Adrenal gland (tissue), 12 donors: ENCODE results near the gene GOLGA6A. TPM values are rescaled to one million over a fixed set of nuclear protein-coding genes. Genes with fewer than 3 reads are reported as not detected.

Source experiments
- DNase-seq, 7 donors: peaks; one replicate each; pipeline ENCODE4 v3.0.0-alpha.2; 2019 to 2020
- H3K27ac ChIP-seq, 5 donors: fragments of 200-600 bp; sonication (generic) in 4 of 5; 1 replicate in 3 of 5; 2 replicates in 2 of 5; pipeline versions ENCODE4 v1.5.1 to v1.8.0; 2016 to 2020; ENCODE audit warnings: mild to moderate bottlenecking in 1 of 5
- H3K27me3 ChIP-seq: fragments of 200-600 bp; 2 replicates; pipeline ENCODE4 v1.8.0; 2021
- H3K36me3 ChIP-seq, 2 donors: fragments of 200-600 bp; replicated peaks in 1 of 2; 1 replicate in 1 of 2; 2 replicates in 1 of 2; pipeline versions ENCODE4 v1.5.1 to v1.8.0; 2018 to 2022
- H3K4me1 ChIP-seq, 2 donors: fragments of 200-600 bp; replicated peaks in 1 of 2; 1 replicate in 1 of 2; 2 replicates in 1 of 2; pipeline versions ENCODE4 v1.5.1 to v1.8.0; 2018 to 2021
- H3K4me3 ChIP-seq, 4 donors: fragments of 200-600 bp; sonication (generic) in 3 of 4; one replicate each; pipeline ENCODE4 v1.5.1; 2016 to 2018
- H3K9me3 ChIP-seq, 3 donors: fragments of 200-600 bp; sonication (generic) in 1 of 3; replicated peaks in 1 of 3; 1 replicate in 2 of 3; 2 replicates in 1 of 3; pipeline versions ENCODE4 v1.5.1 to v1.8.0; 2016 to 2021
- POLR2A ChIP-seq, 2 donors: fragments of 450-650 bp; IDR thresholded peaks; one replicate each; pipeline ENCODE4 v1.6.1; 2017; ENCODE audit warnings: antibody characterized with exemption in 2 of 2, mild to moderate bottlenecking in 2 of 2, moderate library complexity in 1 of 2
- WGBS, 4 donors: extraction: QIAGEN DNeasy Blood & Tissue Kit in 2 of 4; methylation state at CpG; one replicate each; pipeline versions ENCODE4 v1.1.5 to v1.1.7; 2013 to 2017; 5-methylcytosine and 5-hydroxymethylcytosine counted together
- intact Hi-C, 2 donors: fragments of 100-400 bp; cut with DNase I; formaldehyde crosslinking; loops; one replicate each; pipeline versions ENCODE4 v1.14.1 to v1.15.0; 2022 to 2023
- polyA plus RNA-seq, 3 donors: library from polyadenylated mRNA; stranded (reverse); fragments of 200-250 nt in 2 of 3; fragments of 350-450 nt in 1 of 3; fragmentation: Illumina TruSeq in 1 of 3; extraction: RNeasy Lipid Tissue Mini Kit (QIAGEN cat#74804) in 1 of 3; gene quantifications; one replicate each; pipeline ENCODE4 v1.2.3, GENCODE V29; 2013 to 2014
- total RNA-seq, 9 donors: library from RNA; depleted of rRNA in 4 of 9; stranded (reverse); fragments of >200 nt in 4 of 9; fragments of 120-200 nt in 1 of 9; fragmentation: NEBNext Ultra II Directional in 1 of 9; extraction: Animal tissue kit (Norgen Biotek cat#: 25700) in 1 of 9; gene quantifications; one replicate each; pipeline versions ENCODE4 v1.1.0 to v1.2.4, GENCODE V29; 2013 to 2023
- TF ChIP-seq, protein P1 (sequence below), 6 experiments: fragments of 450-650 bp in 4 of 6; fragments of 200-600 bp in 2 of 6; sonication (generic) in 1 of 6; IDR thresholded peaks; 1 replicate in 5 of 6; 2 replicates in 1 of 6; pipeline versions ENCODE4 v1.5.1 to v1.8.0; 2016 to 2021; ENCODE audit warnings: antibody characterized with exemption in 6 of 6, mild to moderate bottlenecking in 2 of 6, moderate library complexity in 1 of 6
- donor health status: healthy with polysubstance abuse.
- donor health status: Bipolar disorder and iron deficiency.
- donor health status: DM: yes; HTN: yes; CAD: no.
- donor health status: DM: no; HTN: no; CAD: no.
- donor health status: DM: no; HTN: no; CAD: no.
- donor health status: DM: yes; HTN: yes; CAD: no.

Gene GOLGA6A
- total and polyA plus RNA-seq, 12 donors, result 0.03 to 0.44 TPM; not detected in 10

GRCh38 chr15:74050127-74050526 lies 32.2 kb downstream of the GOLGA6A start:
- Histone ChIP-seq H3K4me3 (no peak overlapping the region), H3K9me3 (no peaks in the 10 kb centered on the region), H3K4me1 (peaks cover 4 to 23% of the 10 kb centered on the region in 2 donors), H3K36me3 (no peaks in the 10 kb centered on the region), H3K27me3 (no peaks in the 10 kb centered on the region), H3K27ac (peak overlapping the region in 3 of 5 donors; percentile 54 to 83 (median 75))
- no peak for TF ChIP-seq POLR2A (IDR thresholded peaks at IDR 0.05)
- TF ChIP-seq, protein P1, sequence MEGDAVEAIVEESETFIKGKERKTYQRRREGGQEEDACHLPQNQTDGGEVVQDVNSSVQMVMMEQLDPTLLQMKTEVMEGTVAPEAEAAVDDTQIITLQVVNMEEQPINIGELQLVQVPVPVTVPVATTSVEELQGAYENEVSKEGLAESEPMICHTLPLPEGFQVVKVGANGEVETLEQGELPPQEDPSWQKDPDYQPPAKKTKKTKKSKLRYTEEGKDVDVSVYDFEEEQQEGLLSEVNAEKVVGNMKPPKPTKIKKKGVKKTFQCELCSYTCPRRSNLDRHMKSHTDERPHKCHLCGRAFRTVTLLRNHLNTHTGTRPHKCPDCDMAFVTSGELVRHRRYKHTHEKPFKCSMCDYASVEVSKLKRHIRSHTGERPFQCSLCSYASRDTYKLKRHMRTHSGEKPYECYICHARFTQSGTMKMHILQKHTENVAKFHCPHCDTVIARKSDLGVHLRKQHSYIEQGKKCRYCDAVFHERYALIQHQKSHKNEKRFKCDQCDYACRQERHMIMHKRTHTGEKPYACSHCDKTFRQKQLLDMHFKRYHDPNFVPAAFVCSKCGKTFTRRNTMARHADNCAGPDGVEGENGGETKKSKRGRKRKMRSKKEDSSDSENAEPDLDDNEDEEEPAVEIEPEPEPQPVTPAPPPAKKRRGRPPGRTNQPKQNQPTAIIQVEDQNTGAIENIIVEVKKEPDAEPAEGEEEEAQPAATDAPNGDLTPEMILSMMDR (IDR thresholded peaks at IDR 0.05), result no peak
- intact Hi-C loops, result loop anchor here (5.0 to 10.0 kb wide), 3 partner anchors 72 to 262 kb away; partner anchors contain the start of gene ISLR2 (in 1 of the 2)
- peak in 2 of 7 donors; percentile 18 to 42 for DNase-seq
- 77 to 89% (median 82%) methylated on average over 4 to 5 of the region's 5 CpGs for WGBS, 4 donors

DNA sequence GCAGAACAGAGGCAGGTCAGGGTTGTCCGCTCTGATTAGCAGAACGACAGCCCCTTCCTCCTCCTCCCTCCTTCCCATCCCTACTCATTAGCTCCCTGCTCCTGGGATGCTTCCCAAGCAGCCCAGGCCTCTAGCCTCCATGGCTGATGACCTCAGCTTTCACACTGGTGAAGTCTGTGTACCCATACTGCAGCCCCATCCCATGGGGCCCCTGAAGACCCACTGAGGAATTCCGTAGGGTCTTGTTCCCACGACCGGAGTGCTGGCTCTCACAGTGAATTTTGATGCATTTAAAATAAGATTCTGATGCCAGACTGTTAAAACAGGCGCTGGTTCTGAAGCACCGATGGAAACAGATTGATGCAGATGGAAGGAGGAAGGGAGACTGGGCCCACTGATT lies 36.1 kb downstream of the GOLGA6A start:
- Histone ChIP-seq H3K27ac (no peak overlapping the region), H3K4me1 (peaks cover 4 to 11% of the 10 kb centered on the region in 2 donors), H3K27me3 (no peaks in the 10 kb centered on the region), H3K36me3 (no peaks in the 10 kb centered on the region), H3K4me3 (no peak overlapping the region), H3K9me3 (no peaks in the 10 kb centered on the region)
- intact Hi-C loops, result no loop called here
- TF ChIP-seq, protein P1 (IDR thresholded peaks at IDR 0.05), result no peak
- no peak for TF ChIP-seq POLR2A (IDR thresholded peaks at IDR 0.05)
- peak in 1 of 7 donors; percentile 18 for DNase-seq
- 62 to 75% (median 72%) methylated on average over 5 to 7 of the region's 7 CpGs for WGBS, 4 donors

- Histone ChIP-seq H3K4me3 (no peak overlapping the region), H3K27ac (peak overlapping the region in 1 of 5 donors; percentile 82), H3K4me1 (peaks cover 4 to 9% of the 10 kb centered on the region in 2 donors), H3K27me3 (no peaks in the 10 kb centered on the region), H3K9me3 (no peaks in the 10 kb centered on the region), H3K36me3 (no peaks in the 10 kb centered on the region)
- DNase-seq, result peak in 1 of 7 donors; percentile 20
- intact Hi-C loops, result no loop called here
- 74 to 92% (median 76%) methylated on average over 2 to 7 of the region's 7 CpGs for WGBS, 4 donors
- no peak for TF ChIP-seq POLR2A (IDR thresholded peaks at IDR 0.05)
- TF ChIP-seq, protein P1 (IDR thresholded peaks at IDR 0.05), result no peak
Measured at GRCh38 chr15:74045636-74046274, 36.6 kb downstream of the GOLGA6A start.

DNA sequence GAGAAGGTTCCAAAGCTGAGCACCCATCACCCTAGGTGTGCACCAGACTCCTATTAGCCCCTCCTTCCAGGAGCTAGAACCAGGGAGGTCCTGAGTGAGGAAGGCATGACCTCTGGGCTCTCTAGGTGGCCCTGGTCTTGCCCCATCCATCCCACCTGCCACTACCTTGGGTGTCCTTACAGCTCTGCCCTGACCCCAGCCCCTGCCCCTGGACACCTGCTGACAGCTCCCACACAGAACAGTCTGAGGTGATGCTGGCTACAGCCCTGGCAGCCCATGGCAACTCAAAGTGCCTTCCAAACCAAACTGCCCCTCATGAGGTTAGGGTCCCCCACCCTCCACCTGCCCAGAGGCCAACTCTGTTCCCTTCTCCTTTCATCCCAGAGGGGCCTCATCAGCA lies 37.2 kb downstream of the GOLGA6A start:
- DNase-seq, result peak in 1 of 7 donors; percentile 16
- H3K27ac ChIP-seq, result peak overlapping the region in 1 of 5 donors; percentile 82
- intact Hi-C loops, result no loop called here

More for the DNA sequence above, 37.2 kb downstream of the GOLGA6A start:
- Histone ChIP-seq H3K4me3 (no peak overlapping the region), H3K9me3 (no peaks in the 10 kb centered on the region), H3K27me3 (no peaks in the 10 kb centered on the region), H3K4me1 (peaks cover 4 to 5% of the 10 kb centered on the region in 2 donors), H3K36me3 (no peaks in the 10 kb centered on the region)
- TF ChIP-seq, protein P1 (IDR thresholded peaks at IDR 0.05), result no peak
- no peak for TF ChIP-seq POLR2A (IDR thresholded peaks at IDR 0.05)
